Measurements from ENCODE around the gene CNOT4. TPM values are rescaled to one million over a fixed set of nuclear protein-coding genes. Genes with fewer than 3 reads are reported as not detected.

The CNOT4 gene
- total RNA-seq, 2 experiments from 2014 or later = 24.0 to 29.8 TPM

GRCh38 chr7:135425036-135425435 is 84.9 kb downstream of the CNOT4 start:
- peaks cover 52% of the 10 kb centered on the region for H3K36me3 Mint-ChIP-seq (ENCODE audit: low read depth)
- ATAC-seq (ENCODE audit: poor library complexity) (no peak), DNase-seq (no peak)
- intact Hi-C loops (cut with DNase I, micrococcal nuclease) = no loop called here
- no peaks in the 10 kb centered on the region for H3K9me3 ChIP-seq (ENCODE audit: control insufficient read depth in 1 of 2, insufficient read depth in 1 of 2, low read length in 2 of 2)
- H3K27me3 Mint-ChIP-seq = no peaks in the 10 kb centered on the region
- no peaks in the 10 kb centered on the region for H3K9me3 Mint-ChIP-seq
- ChIA-PET CTCF (no interaction called here), POLR2A (no interaction called here)
- H3K27me3 ChIP-seq (ENCODE audit: control insufficient read depth in 1 of 2, insufficient read depth in 2 of 2, low read length in 2 of 2) = no peaks in the 10 kb centered on the region
- no peak overlapping the region for H3K4me3 ChIP-seq (ENCODE audit: low read length)
- no peak overlapping the region for H3K4me3 Mint-ChIP-seq
- H3K36me3 ChIP-seq (ENCODE audit: insufficient read depth, low read length) = peaks cover 18% of the 10 kb centered on the region
- no peak overlapping the region for H3K27ac ChIP-seq (ENCODE audit: low read depth in 1 of 2, low read length in 2 of 2)
- H3K4me1 ChIP-seq (ENCODE audit: insufficient read depth, low read length) = no peaks in the 10 kb centered on the region
- TF ChIP-seq, protein P1, sequence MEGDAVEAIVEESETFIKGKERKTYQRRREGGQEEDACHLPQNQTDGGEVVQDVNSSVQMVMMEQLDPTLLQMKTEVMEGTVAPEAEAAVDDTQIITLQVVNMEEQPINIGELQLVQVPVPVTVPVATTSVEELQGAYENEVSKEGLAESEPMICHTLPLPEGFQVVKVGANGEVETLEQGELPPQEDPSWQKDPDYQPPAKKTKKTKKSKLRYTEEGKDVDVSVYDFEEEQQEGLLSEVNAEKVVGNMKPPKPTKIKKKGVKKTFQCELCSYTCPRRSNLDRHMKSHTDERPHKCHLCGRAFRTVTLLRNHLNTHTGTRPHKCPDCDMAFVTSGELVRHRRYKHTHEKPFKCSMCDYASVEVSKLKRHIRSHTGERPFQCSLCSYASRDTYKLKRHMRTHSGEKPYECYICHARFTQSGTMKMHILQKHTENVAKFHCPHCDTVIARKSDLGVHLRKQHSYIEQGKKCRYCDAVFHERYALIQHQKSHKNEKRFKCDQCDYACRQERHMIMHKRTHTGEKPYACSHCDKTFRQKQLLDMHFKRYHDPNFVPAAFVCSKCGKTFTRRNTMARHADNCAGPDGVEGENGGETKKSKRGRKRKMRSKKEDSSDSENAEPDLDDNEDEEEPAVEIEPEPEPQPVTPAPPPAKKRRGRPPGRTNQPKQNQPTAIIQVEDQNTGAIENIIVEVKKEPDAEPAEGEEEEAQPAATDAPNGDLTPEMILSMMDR (IDR thresholded peaks at IDR 0.05) = no peak
- H3K4me1 Mint-ChIP-seq (ENCODE audit: low read depth) = peaks cover 60% of the 10 kb centered on the region
- H3K27ac Mint-ChIP-seq = no peak overlapping the region

- no peaks in the 10 kb centered on the region for H3K9me3 Mint-ChIP-seq
- Histone ChIP-seq H3K27me3 (ENCODE audit: control insufficient read depth in 1 of 2, insufficient read depth in 2 of 2, low read length in 2 of 2) (no peaks in the 10 kb centered on the region), H3K36me3 (ENCODE audit: insufficient read depth, low read length) (peaks cover 36% of the 10 kb centered on the region), H3K4me1 (ENCODE audit: insufficient read depth, low read length) (no peaks in the 10 kb centered on the region), H3K9me3 (ENCODE audit: control insufficient read depth in 1 of 2, insufficient read depth in 1 of 2, low read length in 2 of 2) (no peaks in the 10 kb centered on the region), H3K4me3 (ENCODE audit: low read length) (no peak overlapping the region), H3K27ac (ENCODE audit: low read depth in 1 of 2, low read length in 2 of 2) (no peak overlapping the region)
- intact Hi-C loops (cut with DNase I, micrococcal nuclease) = no loop called here
- no peak overlapping the region for H3K27ac Mint-ChIP-seq
- H3K27me3 Mint-ChIP-seq = no peaks in the 10 kb centered on the region
- H3K36me3 Mint-ChIP-seq (ENCODE audit: low read depth) = peaks cover 71% of the 10 kb centered on the region
- POLR2A ChIA-PET = no interaction called here
- TF ChIP-seq, protein P1 (IDR thresholded peaks at IDR 0.05) = no peak
- CTCF ChIA-PET = interaction anchor here (0.9 kb wide), 1 partner anchor 137 kb away, joined by 3 read pairs; the partner anchor contains the start of gene NUP205
- no peak for ATAC-seq (ENCODE audit: poor library complexity)
- DNase-seq = no peak
- H3K4me3 Mint-ChIP-seq = no peak overlapping the region
- peaks cover 28% of the 10 kb centered on the region for H3K4me1 Mint-ChIP-seq (ENCODE audit: low read depth)
Measured at GRCh38 chr7:135420786-135421185, 89.1 kb downstream of the CNOT4 start.

GRCh38 chr7:135416431-135416830 is 93.5 kb downstream of the CNOT4 start:
- H3K4me1 Mint-ChIP-seq (ENCODE audit: low read depth) = peaks cover 11% of the 10 kb centered on the region
- no peaks in the 10 kb centered on the region for H3K27me3 Mint-ChIP-seq
- CTCF ChIA-PET = no interaction called here
- no peak overlapping the region for H3K27ac ChIP-seq (ENCODE audit: low read depth in 1 of 2, low read length in 2 of 2)
- POLR2A ChIA-PET = no interaction called here
- intact Hi-C loops (cut with DNase I, micrococcal nuclease) = no loop called here
- TF ChIP-seq, protein P1 (IDR thresholded peaks at IDR 0.05) = no peak
- H3K4me3 Mint-ChIP-seq = no peak overlapping the region
- DNase-seq (no peak), ATAC-seq (ENCODE audit: poor library complexity) (no peak)
- peaks cover 70% of the 10 kb centered on the region for H3K36me3 Mint-ChIP-seq (ENCODE audit: low read depth)
- no peaks in the 10 kb centered on the region for H3K4me1 ChIP-seq (ENCODE audit: insufficient read depth, low read length)
- no peaks in the 10 kb centered on the region for H3K9me3 ChIP-seq (ENCODE audit: control insufficient read depth in 1 of 2, insufficient read depth in 1 of 2, low read length in 2 of 2)
- no peak overlapping the region for H3K4me3 ChIP-seq (ENCODE audit: low read length)
- H3K27ac Mint-ChIP-seq = no peak overlapping the region
- no peaks in the 10 kb centered on the region for H3K27me3 ChIP-seq (ENCODE audit: control insufficient read depth in 1 of 2, insufficient read depth in 2 of 2, low read length in 2 of 2)
- peaks cover 31% of the 10 kb centered on the region for H3K36me3 ChIP-seq (ENCODE audit: insufficient read depth, low read length)
- H3K9me3 Mint-ChIP-seq = no peaks in the 10 kb centered on the region

All from CD4-positive, alpha-beta T cell (primary cell).